ENCODE data around the gene NFIA.

Gene NFIA

DNA sequence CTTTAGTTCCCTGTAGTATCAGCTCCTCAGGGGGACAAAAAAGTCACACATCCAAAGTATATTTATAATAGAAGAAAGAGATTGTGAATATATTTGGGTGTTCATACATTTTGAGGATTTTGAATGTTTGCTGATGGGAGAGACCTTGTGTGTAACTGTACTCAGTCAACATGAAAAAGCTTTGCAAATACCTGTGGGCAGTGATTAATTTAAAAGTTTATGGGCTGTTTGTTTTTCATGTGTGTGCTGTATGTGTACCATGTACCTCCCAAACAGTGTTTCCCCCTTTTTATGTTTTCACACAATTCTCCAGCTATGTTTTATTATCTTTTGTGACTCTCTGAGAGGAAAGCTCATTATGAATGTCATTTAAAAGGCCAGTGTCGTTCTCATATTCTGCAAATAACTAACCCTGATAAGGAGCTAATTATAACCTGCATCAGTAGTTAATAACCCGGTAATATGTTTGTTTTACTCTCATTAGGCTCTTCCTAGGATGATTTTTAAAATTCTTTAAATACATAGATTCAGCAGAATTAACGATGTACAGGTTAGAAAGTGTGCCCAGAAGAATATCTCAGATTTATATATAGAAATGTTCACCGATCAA lies 271.5 kb downstream of the NFIA start:
- DNase-seq (ENCODE audit: low read depth in 4 of 4, low spot score in 1 of 4) = no peak

DNA sequence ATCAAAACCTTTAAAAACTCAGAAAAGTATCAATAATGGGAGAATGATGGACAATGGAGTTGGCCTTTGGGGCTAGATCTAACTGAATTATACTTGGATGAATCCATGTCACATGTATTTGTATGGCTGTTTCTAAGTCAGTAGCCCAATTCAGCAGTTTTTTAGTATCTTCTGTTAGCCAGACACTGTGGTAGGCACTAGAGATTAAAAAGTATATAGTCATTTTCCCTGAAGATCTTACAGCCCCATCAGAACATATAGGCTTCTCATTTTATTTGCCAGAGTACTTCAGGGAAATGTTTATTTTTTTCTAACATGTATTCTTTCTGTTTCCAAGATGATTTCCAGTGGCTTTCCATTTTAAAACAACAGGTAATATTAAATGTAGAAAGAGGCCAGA lies 273.7 kb downstream of the NFIA start:
- DNase-seq (ENCODE audit: low read depth in 4 of 4, low spot score in 1 of 4) = no peak

DNA sequence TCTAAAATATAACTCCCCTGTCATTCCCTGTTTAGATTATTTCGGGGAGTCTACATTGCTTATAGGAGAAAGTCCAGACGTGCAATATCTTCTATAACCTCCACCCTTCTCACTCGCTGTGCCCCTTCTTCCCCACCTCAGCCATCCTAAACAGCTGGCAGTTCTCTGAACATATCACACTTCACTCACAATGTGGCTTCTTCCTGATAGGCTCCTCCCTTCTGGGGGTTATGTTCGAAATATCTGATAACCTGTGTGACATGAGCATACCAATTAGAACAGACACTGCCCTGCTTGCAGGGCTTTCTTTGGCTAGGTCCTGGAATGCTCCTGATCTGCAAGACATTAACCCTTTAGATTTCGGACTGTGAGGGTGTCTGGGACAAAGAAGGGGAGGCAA lies 274.6 kb downstream of the NFIA start:
- no peak for DNase-seq (ENCODE audit: low read depth in 4 of 4, low spot score in 1 of 4)

DNA sequence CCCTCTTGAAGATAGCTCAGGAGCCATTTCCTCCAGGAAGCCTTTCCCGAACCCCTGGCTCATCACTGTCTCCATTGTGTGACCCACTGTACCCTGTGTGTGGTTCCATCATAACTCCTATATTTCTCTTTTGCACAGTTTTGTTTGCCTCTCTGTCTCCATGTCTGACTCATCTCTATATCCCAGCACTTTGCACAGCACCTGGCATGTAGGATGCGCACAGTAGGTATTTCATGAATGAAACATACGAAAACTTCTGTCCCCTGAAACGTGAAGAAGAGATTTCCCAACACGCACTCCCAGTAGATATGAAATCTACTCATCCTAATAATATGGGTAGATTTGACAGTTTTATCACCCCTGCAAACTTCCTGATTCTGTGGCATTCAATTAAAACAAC lies 275.2 kb downstream of the NFIA start:
- no peak for DNase-seq (ENCODE audit: low read depth in 4 of 4, low spot score in 1 of 4)

DNA sequence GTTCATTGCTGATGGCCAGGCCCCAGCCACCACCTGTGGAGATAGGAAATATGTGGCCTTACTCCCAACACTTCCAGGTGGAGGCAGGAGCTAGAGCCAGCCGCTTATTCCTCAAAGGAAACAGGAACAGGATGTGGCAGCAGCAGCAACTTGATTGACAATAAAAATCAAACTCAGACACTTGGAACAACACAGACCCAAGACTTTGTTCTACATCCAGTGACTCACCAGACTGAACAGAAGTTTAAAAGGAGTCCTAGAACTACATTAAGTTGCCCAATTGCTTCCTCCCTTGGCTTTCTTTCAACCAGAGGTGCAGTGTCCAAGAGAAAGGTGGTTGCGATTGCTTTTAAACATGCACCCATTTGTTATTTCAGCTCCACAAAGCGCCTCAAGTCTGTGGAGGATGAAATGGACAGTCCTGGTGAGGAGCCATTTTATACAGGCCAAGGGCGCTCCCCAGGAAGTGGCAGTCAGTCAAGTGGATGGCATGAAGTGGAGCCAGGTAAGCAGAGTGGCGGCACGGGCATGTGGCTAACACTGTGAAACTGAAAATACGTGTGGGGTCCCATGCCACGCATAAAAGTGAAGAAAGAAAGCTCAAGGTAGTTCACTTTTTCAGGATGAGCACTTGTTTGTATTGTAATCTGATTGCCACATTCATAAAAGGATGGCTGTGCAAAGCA lies 276.6 kb downstream of the NFIA start:
- DNase-seq (ENCODE audit: low read depth in 4 of 4, low spot score in 1 of 4) = no peak

DNA sequence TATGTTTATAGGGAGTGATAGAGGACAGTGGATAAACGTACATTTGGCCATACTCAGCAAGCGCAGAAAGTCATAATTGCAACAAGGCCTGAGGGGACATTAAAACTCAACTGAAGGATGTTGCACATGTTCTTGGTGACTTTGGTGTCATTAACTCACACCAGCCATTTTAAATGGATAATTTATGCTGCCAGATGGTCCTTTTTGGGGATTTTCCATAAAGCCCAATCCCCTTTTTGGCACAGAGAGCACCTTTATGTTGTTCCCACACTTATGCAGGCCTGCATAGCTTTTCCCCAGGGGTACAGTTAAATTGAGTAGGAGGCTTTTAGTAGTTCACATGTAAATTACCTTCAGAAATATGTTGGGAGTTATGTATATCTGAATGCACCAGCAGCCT lies 279.6 kb downstream of the NFIA start:
- no peak for DNase-seq (ENCODE audit: low read depth in 4 of 4, low spot score in 1 of 4)

DNA sequence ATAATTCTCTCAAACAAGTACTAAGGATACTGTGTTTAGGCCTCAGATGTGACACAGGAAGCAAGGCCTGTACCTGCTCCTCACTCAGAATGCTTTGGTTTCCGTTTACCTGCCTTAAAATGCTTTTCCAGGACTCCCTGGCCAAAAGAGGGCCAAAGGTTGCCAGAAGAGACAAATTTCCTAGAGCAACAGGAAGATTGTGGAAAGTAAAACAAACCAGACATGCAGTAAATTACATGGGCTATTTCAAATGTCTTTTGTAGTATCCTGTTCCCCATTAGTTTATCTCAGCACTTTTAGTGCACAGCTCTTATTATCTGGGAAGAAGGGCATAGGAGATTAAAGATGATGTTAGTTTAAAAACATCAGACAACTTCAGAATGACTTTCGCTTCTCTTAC lies 280.0 kb downstream of the NFIA start:
- no peak for DNase-seq (ENCODE audit: low read depth in 4 of 4, low spot score in 1 of 4)

DNA sequence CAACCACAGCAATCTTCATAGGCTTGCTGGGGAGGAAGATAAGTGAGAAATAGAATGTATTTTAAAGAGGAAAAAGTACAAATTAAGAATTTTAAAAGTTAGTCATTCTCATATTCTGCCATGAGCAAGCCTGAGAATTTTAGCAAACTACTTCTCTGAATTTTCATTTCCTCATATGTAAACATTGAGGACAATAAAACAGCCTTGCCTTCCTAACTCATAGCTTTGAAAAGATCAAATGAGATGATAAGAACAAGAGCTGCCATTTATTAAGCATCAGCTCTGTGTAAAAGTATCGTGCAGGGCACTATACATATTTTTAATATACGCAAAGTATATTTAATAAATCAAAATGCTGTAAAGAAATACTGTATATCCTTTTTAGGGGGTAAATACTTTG lies 286.0 kb downstream of the NFIA start:
- no peak for DNase-seq (ENCODE audit: low read depth in 4 of 4, low spot score in 1 of 4)

DNA sequence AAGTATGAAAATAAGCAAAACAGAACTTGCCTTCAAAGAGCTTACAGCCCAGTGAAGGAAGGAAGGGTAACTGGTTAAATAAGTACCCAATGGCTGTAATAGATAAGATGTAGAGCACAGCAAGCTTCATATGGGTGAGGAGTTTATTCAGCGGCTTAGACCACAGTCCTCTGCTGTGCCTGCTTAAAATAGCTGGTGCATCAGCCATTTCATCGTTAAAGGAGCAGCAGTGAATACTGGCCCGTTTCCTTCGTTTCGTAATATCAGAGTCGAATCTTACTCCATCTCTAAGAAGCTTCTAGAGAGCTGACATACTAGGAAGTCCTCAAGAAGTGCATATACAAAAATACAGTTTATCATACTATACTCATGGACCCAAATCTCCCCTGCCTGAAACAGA lies 286.5 kb downstream of the NFIA start:
- DNase-seq (ENCODE audit: low read depth in 4 of 4, low spot score in 1 of 4) = no peak

DNA sequence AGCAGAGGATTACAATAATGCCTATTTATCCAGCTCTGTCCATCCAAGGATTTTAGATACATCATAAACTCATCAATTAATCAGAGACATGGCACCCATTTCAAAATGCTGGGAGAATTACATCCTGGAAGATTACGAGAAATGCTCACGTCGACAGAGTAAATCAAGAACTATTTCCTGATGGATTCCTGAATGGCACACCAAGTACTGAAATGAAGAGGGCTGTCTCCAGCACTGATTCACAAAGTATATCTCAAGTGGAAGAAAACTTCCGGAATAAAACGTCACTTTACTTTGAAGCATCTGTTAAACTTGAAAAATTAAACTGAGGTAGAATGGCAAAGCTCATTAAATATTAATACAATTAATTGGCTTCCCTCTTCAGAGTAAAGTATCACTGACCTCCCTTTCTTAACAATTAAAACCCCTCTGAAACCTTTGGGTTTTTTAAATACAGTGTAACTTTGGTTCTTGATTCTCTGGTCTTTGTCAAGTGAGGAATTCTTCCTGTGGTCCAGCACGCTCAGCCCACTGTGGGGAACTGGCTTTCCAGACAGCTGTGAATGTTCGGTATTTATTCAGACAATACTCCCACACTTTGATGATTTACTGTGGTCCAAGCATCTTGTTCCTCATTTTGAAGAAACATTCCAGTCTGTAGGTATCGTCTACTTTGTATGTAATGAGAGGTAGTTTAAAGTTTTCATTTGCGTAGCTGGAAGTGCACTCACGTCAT lies 288.0 kb downstream of the NFIA start:
- DNase-seq (ENCODE audit: low read depth in 4 of 4, low spot score in 1 of 4) = no peak

DNA sequence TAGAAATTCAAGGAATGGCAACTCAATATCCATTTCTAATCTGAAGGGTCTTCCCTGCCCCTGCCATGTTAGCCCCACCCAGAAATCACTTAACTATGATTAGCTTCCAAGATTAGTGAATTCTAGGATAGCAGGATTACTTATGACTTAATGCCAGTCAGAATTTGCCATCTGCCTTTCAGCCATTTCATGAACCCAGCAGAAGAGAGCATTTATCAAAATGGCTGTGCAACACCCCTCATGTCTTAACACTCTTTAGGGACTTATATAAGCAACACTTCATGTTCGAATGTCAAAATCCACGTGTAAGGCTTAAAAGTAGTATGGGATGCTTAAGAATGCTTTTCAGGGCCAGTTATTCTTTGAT lies 288.5 kb downstream of the NFIA start:
- no peak for DNase-seq (ENCODE audit: low read depth in 4 of 4, low spot score in 1 of 4)

DNA sequence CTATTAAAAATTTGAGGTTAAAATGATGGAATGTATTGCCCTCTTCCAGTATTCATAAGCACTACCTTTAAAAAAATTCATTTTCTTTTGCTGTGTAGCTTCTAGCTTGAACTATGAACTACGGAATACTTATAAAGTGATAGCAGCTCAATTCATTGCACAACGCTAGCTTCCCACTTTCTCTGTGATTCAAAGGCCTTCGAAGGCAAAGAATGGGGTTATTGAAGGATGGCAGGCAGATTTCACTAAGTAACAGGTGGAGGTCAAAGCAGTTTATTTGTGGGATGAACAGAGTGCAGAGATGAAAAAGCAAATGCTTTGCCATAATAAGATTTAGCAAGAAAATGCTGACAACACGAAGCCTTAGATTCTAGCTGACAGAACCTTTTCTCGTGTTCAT lies 290.6 kb downstream of the NFIA start:
- no peak for DNase-seq (ENCODE audit: low read depth in 4 of 4, low spot score in 1 of 4)

DNA sequence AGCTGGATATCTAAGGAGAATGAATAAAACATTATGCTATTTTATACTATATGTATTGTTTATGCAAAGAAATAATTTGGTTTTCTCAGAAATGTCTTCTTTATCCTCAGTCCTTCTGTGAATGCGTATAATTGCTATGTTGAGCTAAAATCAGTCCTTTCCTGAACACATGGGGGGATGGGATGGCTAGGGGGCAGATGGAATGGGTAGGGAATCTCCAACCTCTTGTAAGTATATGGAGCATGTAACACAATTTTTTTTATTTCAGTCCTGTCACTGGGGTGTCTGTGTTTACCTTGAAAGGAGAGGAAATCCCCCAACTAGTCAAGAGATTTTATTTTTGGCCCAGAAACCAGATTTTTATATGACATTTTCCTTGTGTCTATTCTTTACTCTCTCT lies 291.8 kb downstream of the NFIA start:
- DNase-seq (ENCODE audit: low read depth in 4 of 4, low spot score in 1 of 4) = no peak

DNA sequence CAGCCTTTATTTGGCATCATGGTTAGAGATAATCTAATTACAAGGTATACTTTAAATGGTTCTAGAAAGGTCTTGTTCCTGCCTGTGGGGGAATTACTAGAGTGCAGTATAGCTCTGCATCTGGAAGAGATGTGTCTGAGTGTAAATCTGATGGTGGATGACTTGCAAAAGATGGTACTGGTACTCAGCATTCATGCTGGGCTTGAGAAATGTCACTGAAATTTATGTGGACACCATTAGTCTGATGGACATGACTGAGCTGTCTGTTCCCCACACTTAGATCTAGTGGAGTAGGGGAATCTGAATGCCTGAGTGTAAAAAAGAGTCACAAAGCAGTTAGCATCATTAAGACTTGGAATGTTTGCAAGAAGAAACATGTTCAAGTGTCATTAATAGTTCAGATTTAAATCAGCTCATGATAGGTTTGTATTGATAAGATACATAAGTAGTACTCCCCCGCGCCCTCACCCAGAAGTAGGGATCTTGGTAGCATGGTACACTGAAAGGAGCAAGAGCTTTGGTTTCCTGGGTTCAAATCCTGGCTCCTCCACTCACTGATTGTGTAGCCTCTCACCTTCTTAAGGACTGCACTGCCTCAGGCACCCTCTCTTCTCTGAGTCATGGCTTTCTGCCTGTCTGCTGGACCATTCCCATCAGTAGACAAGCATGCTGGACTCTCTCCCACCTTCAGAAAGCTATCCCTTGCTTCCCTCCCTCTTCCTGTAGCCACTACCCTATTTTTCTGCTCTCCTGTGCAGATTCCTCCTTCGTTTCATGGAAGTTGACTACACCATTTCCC lies 292.9 kb downstream of the NFIA start:
- no peak for DNase-seq (ENCODE audit: low read depth in 4 of 4, low spot score in 1 of 4)

DNA sequence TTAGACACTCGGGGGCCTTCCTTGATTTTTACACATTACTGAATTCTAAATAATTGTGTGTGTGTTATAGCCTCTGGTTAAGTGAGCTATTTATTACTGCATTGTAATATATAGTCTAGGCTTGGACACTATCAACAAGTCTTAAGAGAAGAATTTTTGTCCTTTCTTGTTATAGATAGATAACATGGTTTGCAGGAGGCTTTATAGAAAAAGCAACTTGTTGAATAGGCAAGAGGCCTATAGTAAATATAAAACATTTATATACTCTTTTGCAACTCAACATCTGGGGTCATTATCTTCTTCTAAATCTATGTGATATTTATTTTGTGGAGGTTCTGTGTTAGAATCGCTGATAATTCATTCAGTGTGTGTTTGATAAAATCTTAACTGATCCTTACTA lies 293.8 kb downstream of the NFIA start:
- DNase-seq (ENCODE audit: low read depth in 4 of 4, low spot score in 1 of 4) = no peak

DNA sequence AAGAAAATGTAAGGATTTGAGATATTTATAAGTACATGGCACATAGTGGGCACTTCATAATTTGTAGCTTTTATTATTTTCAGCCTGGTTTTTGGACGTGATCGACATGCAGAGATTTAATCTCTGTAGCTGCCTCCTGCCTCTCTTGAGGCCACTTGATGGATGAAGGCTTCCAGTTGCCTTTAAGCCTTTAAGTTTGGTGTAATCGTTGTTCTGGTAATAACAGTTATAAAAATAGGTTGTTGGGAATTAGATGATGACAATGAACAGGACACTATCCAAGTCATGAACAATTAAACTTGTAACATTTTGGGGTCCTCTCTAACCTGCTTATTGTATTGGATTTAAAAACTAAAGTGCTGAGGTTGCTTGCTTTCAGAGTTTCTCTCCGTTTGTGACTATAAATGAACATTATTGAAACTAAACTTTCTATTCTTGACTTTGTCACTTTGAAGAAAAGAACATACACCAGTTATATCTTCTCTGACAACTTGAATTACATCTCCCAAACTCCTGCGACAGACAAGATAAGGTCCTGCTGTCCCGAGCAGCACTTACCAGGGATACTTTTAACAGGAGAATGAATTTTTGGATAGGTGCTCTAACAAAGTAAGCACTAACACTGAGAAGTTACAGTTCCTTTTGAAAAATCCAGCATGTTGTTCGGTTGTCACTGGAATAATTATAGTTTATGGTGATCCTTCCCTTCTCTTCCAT lies 295.0 kb downstream of the NFIA start:
- DNase-seq (ENCODE audit: low read depth in 4 of 4, low spot score in 1 of 4) = no peak

DNA sequence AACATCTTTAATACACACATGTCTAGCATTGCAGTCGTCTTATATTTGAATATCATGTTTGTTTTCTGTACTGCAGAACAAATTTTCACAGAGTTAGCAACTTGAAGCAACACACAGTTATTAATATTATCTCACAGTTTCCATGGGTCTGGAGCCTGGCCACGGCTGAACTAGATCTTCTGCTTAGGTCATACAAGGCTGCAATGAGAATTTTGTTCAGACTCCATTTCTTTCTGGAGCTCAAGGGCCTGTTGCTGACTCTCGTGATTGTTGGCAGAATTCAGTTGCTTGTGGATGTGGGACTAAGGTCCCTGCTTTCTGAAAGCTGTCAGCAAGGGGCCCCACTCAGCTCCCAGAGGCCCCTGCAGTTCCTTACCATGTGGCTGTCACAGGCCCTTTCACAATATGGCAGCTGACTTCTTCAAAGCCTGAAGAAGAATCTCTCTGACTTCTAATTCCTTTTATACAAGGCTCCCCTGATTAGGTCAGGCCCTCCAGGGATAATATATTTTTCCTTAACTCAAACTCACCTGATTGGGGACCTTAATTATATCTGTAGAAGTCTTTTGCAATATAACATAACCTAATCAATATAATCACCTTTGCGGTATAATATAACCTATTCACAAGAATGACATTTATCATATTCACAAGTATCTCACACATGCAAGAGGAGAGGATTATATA lies 296.3 kb downstream of the NFIA start:
- no peak for DNase-seq (ENCODE audit: low read depth in 4 of 4, low spot score in 1 of 4)

DNA sequence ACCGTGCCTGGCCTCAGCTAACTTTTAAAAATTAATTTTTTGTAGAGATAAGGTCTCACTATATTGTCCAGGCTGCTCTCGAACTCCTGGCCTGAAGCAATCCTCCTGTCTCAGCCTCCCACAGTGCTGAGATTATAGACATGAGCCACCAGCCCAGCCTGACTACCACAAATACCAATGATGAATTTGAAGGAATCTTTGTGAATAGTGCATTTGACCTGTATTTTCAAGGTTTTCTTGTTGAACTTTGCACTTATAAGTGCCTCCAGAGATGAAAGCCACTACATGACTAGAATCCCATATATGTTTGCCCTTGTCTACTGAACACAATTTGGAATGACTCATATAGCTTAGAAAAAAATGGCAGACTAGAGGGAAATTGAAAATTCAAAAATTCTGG lies 297.3 kb downstream of the NFIA start:
- no peak for DNase-seq (ENCODE audit: low read depth in 4 of 4, low spot score in 1 of 4)

DNA sequence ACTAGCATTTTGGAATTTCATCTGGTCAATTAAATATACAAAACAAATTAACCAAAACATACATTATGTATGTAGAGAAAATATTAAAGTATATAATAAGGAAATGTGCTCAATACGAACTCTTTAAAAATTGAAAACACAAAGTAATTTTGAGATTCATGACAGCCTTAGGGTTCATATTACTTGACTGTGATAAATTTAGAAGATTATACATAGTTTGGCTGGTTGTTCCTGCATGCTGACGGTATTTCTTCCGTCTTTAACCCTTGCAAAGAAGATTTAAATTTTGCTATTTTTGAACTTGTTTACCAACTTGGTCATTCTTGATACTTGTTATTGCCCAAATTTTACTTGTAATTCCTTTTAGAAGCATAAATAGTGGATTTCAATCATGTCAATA lies 298.2 kb downstream of the NFIA start:
- DNase-seq (ENCODE audit: low read depth in 4 of 4, low spot score in 1 of 4) = no peak

DNA sequence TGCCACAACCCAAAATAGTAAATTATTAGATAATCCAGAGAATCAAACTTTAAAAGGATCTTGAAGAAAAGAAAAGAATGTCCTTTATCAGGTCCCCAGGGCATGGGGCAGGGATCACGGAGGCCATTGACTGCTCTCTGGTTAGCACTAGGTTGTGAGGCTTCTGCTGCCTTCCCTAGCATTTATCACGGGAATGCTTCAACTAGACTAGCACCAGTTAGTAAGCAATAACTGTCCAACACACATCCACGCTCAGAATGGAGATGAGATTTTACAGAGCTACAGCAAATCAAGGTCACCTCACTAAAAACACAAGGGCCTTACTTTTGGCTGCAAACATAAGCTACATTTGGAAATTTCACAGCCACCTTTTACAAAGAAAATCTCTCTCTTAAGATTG lies 304.0 kb downstream of the NFIA start:
- no peak for DNase-seq (ENCODE audit: low read depth in 4 of 4, low spot score in 1 of 4)

DNA sequence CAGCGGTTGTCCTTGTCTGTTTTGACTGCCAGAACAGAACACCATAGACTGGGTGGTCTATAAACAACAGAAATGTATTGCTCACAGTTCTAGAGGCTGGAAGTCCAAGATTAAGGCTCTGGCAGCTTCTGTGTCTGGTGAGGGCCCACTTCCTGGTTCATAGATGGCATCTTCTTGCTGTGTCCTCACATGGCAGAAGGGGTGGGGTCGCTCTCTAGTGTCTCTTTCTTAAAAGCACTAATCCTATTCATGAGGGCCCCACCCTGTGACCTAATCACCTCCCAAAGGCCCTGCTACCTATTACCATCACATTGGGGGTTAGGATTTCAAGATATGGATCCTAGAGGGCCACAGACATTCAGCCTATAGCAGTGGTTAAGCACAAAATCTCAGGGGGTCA lies 304.4 kb downstream of the NFIA start:
- no peak for DNase-seq (ENCODE audit: low read depth in 4 of 4, low spot score in 1 of 4)
